BE2C (cell line): ENCODE results near the gene KRT71.

ENCODE experiments used
- DNase-seq: peaks from one replicate; pipeline ENCODE4 v3.0.0-alpha.2; 2020
- H3K27me3 ChIP-seq: fragments of 250-450 bp; sonication (Bioruptor Pico); 2 replicates; pipeline ENCODE4 v1.5.1; 2020; ENCODE audit warnings: mild to moderate bottlenecking
- H3K36me3 ChIP-seq: fragments of 250-450 bp; sonication (Bioruptor Pico); 2 replicates; pipeline ENCODE4 v1.5.1; 2020; ENCODE audit warnings: mild to moderate bottlenecking
- H3K4me1 ChIP-seq: fragments of 250-450 bp; sonication (Bioruptor Pico); 2 replicates; pipeline ENCODE4 v1.5.1; 2020
- H3K4me3 ChIP-seq: 2 replicates; pipeline ENCODE4 v1.5.1; 2011; ENCODE audit warnings: low read depth, low read length
- H3K9me3 ChIP-seq: fragments of 250-450 bp; sonication (Bioruptor Pico); 2 replicates; pipeline ENCODE4 v1.5.1; 2020
- CTCF ChIP-seq: IDR thresholded peaks from 2 replicates; pipeline ENCODE4 v1.5.1; 2012; ENCODE audit warnings: mild to moderate bottlenecking, low read depth, low read length

The KRT71 gene

GRCh38 chr12:52534482-52534881, 18.5 kb downstream of the KRT71 start:
- no peaks in the 10 kb centered on the region for H3K4me1 ChIP-seq
- TF ChIP-seq CTCF: 0 out of 2 replicates have a peak, but pooled peaks have one; percentile 1

GRCh38 chr12:52533686-52534470, 19.1 kb downstream of the KRT71 start:
- no peak overlapping the region for H3K4me3 ChIP-seq
- H3K36me3 ChIP-seq: no peaks in the 10 kb centered on the region
- H3K27me3 ChIP-seq: peaks cover 13% of the 10 kb centered on the region
- no peak for DNase-seq
- TF ChIP-seq CTCF: no peak
- no peaks in the 10 kb centered on the region for H3K4me1 ChIP-seq
- H3K9me3 ChIP-seq: no peaks in the 10 kb centered on the region

More at GRCh38 chr12:52534482-52534881, 18.5 kb downstream of the KRT71 start:
- Histone ChIP-seq H3K4me3 (no peak overlapping the region), H3K9me3 (no peaks in the 10 kb centered on the region), H3K36me3 (no peaks in the 10 kb centered on the region), H3K27me3 (peaks cover 13% of the 10 kb centered on the region)
- DNase-seq: no peak

- no peak for DNase-seq
- Histone ChIP-seq H3K9me3 (no peaks in the 10 kb centered on the region), H3K4me1 (no peaks in the 10 kb centered on the region), H3K36me3 (no peaks in the 10 kb centered on the region), H3K27me3 (peaks cover 13% of the 10 kb centered on the region), H3K4me3 (no peak overlapping the region)
- no peak for TF ChIP-seq CTCF
Observed at GRCh38 chr12:52532636-52533035, 20.3 kb downstream of the KRT71 start.

GRCh38 chr12:52531566-52532300, 21.2 kb downstream of the KRT71 start:
- H3K4me1 ChIP-seq: no peaks in the 10 kb centered on the region
- DNase-seq: no peak
- H3K4me3 ChIP-seq: no peak overlapping the region
- H3K36me3 ChIP-seq: no peaks in the 10 kb centered on the region
- no peaks in the 10 kb centered on the region for H3K9me3 ChIP-seq
- peaks cover 13% of the 10 kb centered on the region for H3K27me3 ChIP-seq
- TF ChIP-seq CTCF: no peak

- no peak for DNase-seq
- no peak overlapping the region for H3K4me3 ChIP-seq
- no peaks in the 10 kb centered on the region for H3K9me3 ChIP-seq
- no peak for TF ChIP-seq CTCF
- no peaks in the 10 kb centered on the region for H3K4me1 ChIP-seq
- H3K36me3 ChIP-seq: no peaks in the 10 kb centered on the region
- H3K27me3 ChIP-seq: peaks cover 13% of the 10 kb centered on the region
Observed at GRCh38 chr12:52530905-52531304, 22.0 kb downstream of the KRT71 start.

- H3K36me3 ChIP-seq: no peaks in the 10 kb centered on the region
- H3K4me3 ChIP-seq: no peak overlapping the region
- no peak for DNase-seq
- H3K9me3 ChIP-seq: no peaks in the 10 kb centered on the region
- TF ChIP-seq CTCF: no peak
- no peaks in the 10 kb centered on the region for H3K4me1 ChIP-seq
- H3K27me3 ChIP-seq: peaks cover 17% of the 10 kb centered on the region
Observed at GRCh38 chr12:52530366-52530765, 22.6 kb downstream of the KRT71 start.
